Measurements from ENCODE around the gene ENG.
A peak's percentile ranks its signal among the peaks of the same experiment; 100 is the strongest.
"Not testable (repeated sequence)": the region's sequence is repeated elsewhere in the genome, so short reads cannot be mapped to it uniquely, and the experiment has no call there.

The ENG gene

GRCh38 chr9:127788337-127789011 lies 66.0 kb downstream of the ENG start:
- H3K27ac Mint-ChIP-seq = peak overlapping the region; percentile 20 to 82
- H3K4me3 Mint-ChIP-seq = peak overlapping the region; percentile 1 to 42
- no peaks in the 10 kb centered on the region for H3K9me3 Mint-ChIP-seq
- H3K27me3 Mint-ChIP-seq = no peaks in the 10 kb centered on the region
- peaks cover 61% of the 10 kb centered on the region for H3K4me1 Mint-ChIP-seq
- ATAC-seq (no peak), DNase-seq (peak in 1 of 2 donors; percentile 48)

- no peak for ATAC-seq
- Mint-ChIP-seq H3K9me3 (no peaks in the 10 kb centered on the region), H3K27me3 (no peaks in the 10 kb centered on the region), H3K27ac (peak overlapping the region; percentile 84 to 92), H3K4me3 (peak overlapping the region; percentile 90 to 98), H3K4me1 (peaks cover 73% of the 10 kb centered on the region)
- DNase-seq = no peak
These were observed 67.7 kb downstream of the ENG start for GRCh38 chr9:127786773-127787104.

- Mint-ChIP-seq H3K27ac (peak within 1 kb of the TSS; percentile 84 to 98), H3K27me3 (no peaks in the 10 kb centered on the region), H3K4me3 (peak within 1 kb of the TSS; percentile 90 to 98), H3K4me1 (peaks cover 79% of the 10 kb centered on the region), H3K9me3 (no peaks in the 10 kb centered on the region)
- peak; percentile 80 for ATAC-seq
- peak; percentile 94 to 96 for DNase-seq
These were observed 68.3 kb downstream of the ENG start, which contains the start of gene CDK9 for GRCh38 chr9:127785933-127786772. TSS of gene CDK9 (plus strand) at chr9:127786034. CDS start at chr9:127786149, 115 bp downstream.

GRCh38 chr9:127785023-127785932 lies 69.2 kb downstream of the ENG start:
- peak overlapping the region; percentile 84 to 98 for H3K27ac Mint-ChIP-seq
- no peaks in the 10 kb centered on the region for H3K9me3 Mint-ChIP-seq
- peak overlapping the region; percentile 90 to 98 for H3K4me3 Mint-ChIP-seq
- peak; percentile 92 to 94 for DNase-seq
- no peaks in the 10 kb centered on the region for H3K27me3 Mint-ChIP-seq
- H3K4me1 Mint-ChIP-seq = peaks cover 83% of the 10 kb centered on the region
- peak; percentile 45 for ATAC-seq

GRCh38 chr9:127783111-127784008 lies 71.1 kb downstream of the ENG start:
- Mint-ChIP-seq H3K9me3 (no peaks in the 10 kb centered on the region), H3K4me3 (peak overlapping the region; percentile 82 to 91), H3K4me1 (peaks cover 81% of the 10 kb centered on the region), H3K27ac (peak overlapping the region; percentile 98 to 99), H3K27me3 (no peaks in the 10 kb centered on the region)
- ATAC-seq (peak; percentile 41), DNase-seq (peak; percentile 76 to 89)

- Mint-ChIP-seq H3K27ac (peak overlapping the region; percentile 95 to 98), H3K4me1 (peaks cover 74% of the 10 kb centered on the region), H3K27me3 (no peaks in the 10 kb centered on the region), H3K4me3 (peak overlapping the region; percentile 48 to 61), H3K9me3 (no peaks in the 10 kb centered on the region)
- DNase-seq = no peak
- ATAC-seq = no peak
These were observed 72.7 kb downstream of the ENG start for GRCh38 chr9:127781806-127782205.

- not testable (repeated sequence) for H3K27me3 Mint-ChIP-seq, ATAC-seq, H3K4me3 Mint-ChIP-seq, H3K9me3 Mint-ChIP-seq, DNase-seq
- Mint-ChIP-seq H3K4me1 (peaks cover 78% of the 10 kb centered on the region), H3K27ac (peak overlapping the region; percentile 69 to 77)
These were observed 73.5 kb downstream of the ENG start for GRCh38 chr9:127780909-127781308.

- H3K4me3 Mint-ChIP-seq = peak overlapping the region in 1 of 2 donors; percentile 96
These were observed 74.2 kb downstream of the ENG start for GRCh38 chr9:127780126-127780885.

GRCh38 chr9:127779136-127779981 lies 75.1 kb downstream of the ENG start:
- peak overlapping the region; percentile 98 to 100 for H3K27ac Mint-ChIP-seq
- ATAC-seq (peak; percentile 82), DNase-seq (peak; percentile 78 to 91)
- H3K27me3 Mint-ChIP-seq = no peaks in the 10 kb centered on the region
- H3K4me1 Mint-ChIP-seq = peaks cover 77% of the 10 kb centered on the region
- no peaks in the 10 kb centered on the region for H3K9me3 Mint-ChIP-seq
- peak overlapping the region; percentile 96 to 97 for H3K4me3 Mint-ChIP-seq

More at GRCh38 chr9:127780126-127780885, 74.2 kb downstream of the ENG start:
- DNase-seq = no peak
- Mint-ChIP-seq H3K27me3 (no peaks in the 10 kb centered on the region), H3K27ac (peak overlapping the region; percentile 98 to 100), H3K9me3 (no peaks in the 10 kb centered on the region), H3K4me1 (peaks cover 78% of the 10 kb centered on the region)
- ATAC-seq = no peak

- Mint-ChIP-seq H3K27ac (peak within 1 kb of the TSS; percentile 99 to 100), H3K9me3 (no peaks in the 10 kb centered on the region), H3K4me3 (peak within 1 kb of the TSS; percentile 96 to 97), H3K27me3 (no peaks in the 10 kb centered on the region), H3K4me1 (peaks cover 77% of the 10 kb centered on the region)
- peak; percentile 75 to 83 for DNase-seq
- peak; percentile 65 for ATAC-seq
These were observed 76.0 kb downstream of the ENG start, which contains the start of gene SH2D3C for GRCh38 chr9:127778280-127779135. TSS of gene SH2D3C (minus strand) at chr9:127778666. CDS start at chr9:127778627, 39 bp downstream.

- Mint-ChIP-seq H3K4me1 (peaks cover 75% of the 10 kb centered on the region), H3K27me3 (no peaks in the 10 kb centered on the region), H3K4me3 (peak overlapping the region; percentile 96 to 97), H3K9me3 (no peaks in the 10 kb centered on the region), H3K27ac (peak overlapping the region; percentile 99)
- ATAC-seq = no peak
- DNase-seq = peak; percentile 25 to 44
These were observed 77.0 kb downstream of the ENG start for GRCh38 chr9:127777368-127777980.

GRCh38 chr9:127776924-127777289 lies 77.6 kb downstream of the ENG start:
- DNase-seq (no peak), ATAC-seq (no peak)
- H3K4me3 Mint-ChIP-seq = peak overlapping the region; percentile 96 to 97
- peaks cover 75% of the 10 kb centered on the region for H3K4me1 Mint-ChIP-seq
- peak overlapping the region; percentile 99 for H3K27ac Mint-ChIP-seq
- H3K9me3 Mint-ChIP-seq = no peaks in the 10 kb centered on the region
- H3K27me3 Mint-ChIP-seq = no peaks in the 10 kb centered on the region
